PFSK-1 (cell line): ENCODE measurements around the gene CLPTM1L.

Experiments used
- POLR2AphosphoS5 ChIP-seq: IDR thresholded peaks from 2 replicates; pipeline ENCODE4 v1.6.1; 2012; ENCODE audit warnings: low read depth, mild to moderate bottlenecking, control low read depth, low read length, moderate library complexity
- SIN3A ChIP-seq: IDR thresholded peaks from 2 replicates; pipeline ENCODE4 v1.6.1; 2012; ENCODE audit warnings: mild to moderate bottlenecking, low read length, moderate library complexity, borderline replicate concordance; ENCODE audit not compliant: insufficient read depth

- TF ChIP-seq POLR2AphosphoS5 (no peak), SIN3A (no peak)
Observed at GRCh38 chr5:1337489-1338195, 7.3 kb downstream of the CLPTM1L start.
